Activated CD8-positive, alpha-beta T cell treated with anti-CD3 and anti-CD28 coated beads, Interleukin-2, amount 10 ng/mL, durations not matched to agents 7 days and 5 days (primary cell): ENCODE results near the gene MED6. TPM values are rescaled to one million over a fixed set of nuclear protein-coding genes. Genes with fewer than 3 reads are reported as not detected.

ENCODE experiments used
- ATAC-seq: fragments of 150-1000 bp; cut with Tn5 transposase; one replicate; pipeline ENCODE4 v1.10.0; 2021; ENCODE audit warnings: moderate library complexity
- CTCF ChIA-PET: fragments of 350-600 bp; sonication (Branson Sonifier 250); formaldehyde crosslinking; loops from one replicate; lab custom pipeline; 2021; ENCODE audit warnings: antibody characterized with exemption; lab: Charles Lee
- POLR2A ChIA-PET: fragments of 350-600 bp; sonication (Branson Sonifier 250); formaldehyde crosslinking; loops from one replicate; lab custom pipeline; 2021; ENCODE audit warnings: antibody characterized with exemption; lab: Charles Lee
- DNase-seq: peaks from one replicate; pipeline ENCODE4 v3.0.0-alpha.2; 2020
- H3K27ac Mint-ChIP-seq: one replicate; pipeline ENCODE4 v1.8.0; 2021; ENCODE audit warnings: mild to moderate bottlenecking, mixed read lengths
- H3K27me3 Mint-ChIP-seq: one replicate; pipeline ENCODE4 v1.8.0; 2021; ENCODE audit warnings: low read depth, mixed read lengths
- H3K36me3 Mint-ChIP-seq: one replicate; pipeline ENCODE4 v1.8.0; 2021; ENCODE audit warnings: low read depth, mixed read lengths
- H3K4me1 Mint-ChIP-seq: one replicate; pipeline ENCODE4 v1.8.0; 2021; ENCODE audit warnings: low read depth, mixed read lengths
- H3K4me3 Mint-ChIP-seq: one replicate; pipeline ENCODE4 v1.8.0; 2021; ENCODE audit warnings: mild to moderate bottlenecking, mixed read lengths
- H3K9me3 Mint-ChIP-seq: one replicate; pipeline ENCODE4 v1.8.0; 2022; ENCODE audit warnings: mixed read lengths; ENCODE audit not compliant: insufficient read depth
- total RNA-seq, 2 experiments: library from RNA; stranded (reverse); gene quantifications; one replicate each; pipeline ENCODE4 v1.2.3, GENCODE V29; 2021

The MED6 gene, protein sequence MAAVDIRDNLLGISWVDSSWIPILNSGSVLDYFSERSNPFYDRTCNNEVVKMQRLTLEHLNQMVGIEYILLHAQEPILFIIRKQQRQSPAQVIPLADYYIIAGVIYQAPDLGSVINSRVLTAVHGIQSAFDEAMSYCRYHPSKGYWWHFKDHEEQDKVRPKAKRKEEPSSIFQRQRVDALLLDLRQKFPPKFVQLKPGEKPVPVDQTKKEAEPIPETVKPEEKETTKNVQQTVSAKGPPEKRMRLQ
- total RNA-seq: 10 to 100 TPM; 45.3 to 45.7 TPM

DNA sequence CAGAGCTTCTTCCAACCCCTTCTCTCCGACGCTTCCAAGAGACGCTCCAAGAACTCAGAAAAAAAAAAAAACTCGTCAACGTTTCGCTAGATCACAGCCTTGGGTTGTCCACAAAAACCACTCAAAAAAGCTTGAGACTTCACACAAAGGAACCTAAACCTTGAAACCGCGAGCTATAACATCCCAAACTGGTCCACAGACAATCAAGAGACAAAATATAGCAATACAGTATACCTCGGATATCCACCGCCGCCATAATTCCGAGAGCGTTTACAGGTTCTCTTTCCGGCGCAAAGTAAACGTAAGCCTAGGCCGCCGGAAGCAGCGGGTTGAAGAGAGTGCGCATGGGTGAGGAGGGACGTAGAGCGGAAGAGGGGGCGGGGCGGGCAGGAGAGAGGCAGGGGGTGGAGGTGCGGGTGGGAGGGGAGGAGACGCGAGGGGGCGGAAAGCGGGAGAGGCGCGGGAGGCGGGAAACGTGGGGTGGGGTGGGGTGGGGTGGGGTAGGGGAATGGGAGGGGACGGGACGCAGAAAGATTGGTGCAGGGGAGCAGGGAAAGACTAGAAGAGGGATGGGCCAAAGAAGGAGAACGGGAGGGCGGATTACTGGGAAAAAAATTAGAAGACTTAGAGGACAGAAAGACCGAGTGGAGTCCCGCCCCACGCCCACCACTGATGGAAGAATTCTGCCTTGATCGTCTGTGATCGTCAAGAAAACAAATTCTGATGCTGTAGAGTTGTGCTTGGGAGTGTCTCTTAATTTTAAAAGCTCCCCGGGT, at the start of gene MED6:
Gene MED6 (minus strand): TSS at position 274 of the 776 bp plus-strand sequence. CDS start 18 bp downstream, at position 256.
- H3K9me3 Mint-ChIP-seq: no peaks in the 10 kb centered on the region
- peak within 1 kb of the TSS; percentile 99 for H3K27ac Mint-ChIP-seq
- peak; percentile 98 for ATAC-seq
- ChIA-PET CTCF (interaction anchor here (1.2 to 1.8 kb wide), 4 partner anchors 23 to 372 kb away, joined by 3 to 9 read pairs (median 4); partner anchors contain the start of gene MAP3K9), POLR2A (interaction anchor here (0.6 to 1.1 kb wide), 5 partner anchors 13 to 588 kb away, joined by 3 to 6 read pairs (median 3); partner anchors contain the start of gene MAP3K9)
- H3K36me3 Mint-ChIP-seq: peaks cover 6% of the 10 kb centered on the region
- peaks cover 11% of the 10 kb centered on the region for H3K27me3 Mint-ChIP-seq
- H3K4me1 Mint-ChIP-seq: peaks cover 34% of the 10 kb centered on the region
- DNase-seq: peak; percentile 97
- peak within 1 kb of the TSS; percentile 100 for H3K4me3 Mint-ChIP-seq

DNA sequence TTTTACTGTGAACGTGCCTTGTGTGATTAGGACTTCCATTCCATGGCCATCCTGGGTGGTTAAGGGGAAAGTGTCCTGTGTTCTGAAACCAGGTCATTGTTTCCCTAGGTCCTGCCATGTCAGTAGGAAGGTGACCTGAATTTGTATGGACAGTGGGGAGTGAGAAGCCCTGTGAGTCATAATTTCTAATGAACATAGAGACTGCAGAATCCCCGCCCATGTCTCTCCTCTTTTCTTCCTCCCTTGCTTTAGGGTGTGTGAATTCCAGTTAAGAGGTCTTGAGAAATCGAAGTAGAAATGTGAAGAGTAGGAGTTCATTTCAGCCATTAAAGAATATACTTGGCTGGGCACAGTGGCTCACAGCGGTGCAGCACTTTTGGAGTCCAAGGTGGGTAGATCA, 49.3 kb upstream of the MED6 start:
- Mint-ChIP-seq H3K27ac (no peak overlapping the region), H3K4me1 (peaks cover 70% of the 10 kb centered on the region), H3K4me3 (no peak overlapping the region), H3K9me3 (no peaks in the 10 kb centered on the region), H3K36me3 (peaks cover 73% of the 10 kb centered on the region), H3K27me3 (no peaks in the 10 kb centered on the region)
- ChIA-PET POLR2A (no interaction called here), CTCF (no interaction called here)
- DNase-seq (no peak), ATAC-seq (no peak)

DNA sequence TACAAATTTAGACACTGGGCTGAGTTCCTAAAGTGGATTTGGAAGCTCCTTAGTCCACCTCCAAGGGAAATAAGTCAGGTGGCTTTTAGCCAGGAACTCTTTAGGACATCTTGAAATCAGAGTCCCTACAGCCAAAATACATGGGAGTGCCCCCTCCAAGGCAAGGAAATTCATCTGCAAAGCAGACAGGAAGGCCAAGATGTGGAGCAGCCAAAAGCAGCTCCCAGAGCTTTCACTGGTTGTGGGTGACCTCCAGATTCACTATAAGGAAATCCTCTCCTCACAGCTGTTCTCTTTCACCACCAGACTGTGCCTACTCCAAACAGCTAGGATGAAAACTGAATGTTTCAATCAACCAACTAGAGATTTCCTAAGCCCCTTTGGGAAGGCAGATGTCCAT, 47.9 kb upstream of the MED6 start:
- Mint-ChIP-seq H3K4me1 (peaks cover 70% of the 10 kb centered on the region), H3K4me3 (no peak overlapping the region), H3K27me3 (no peaks in the 10 kb centered on the region), H3K9me3 (no peaks in the 10 kb centered on the region), H3K27ac (no peak overlapping the region), H3K36me3 (peaks cover 71% of the 10 kb centered on the region)
- DNase-seq (no peak), ATAC-seq (no peak)
- ChIA-PET POLR2A (no interaction called here), CTCF (interaction anchor here (1.2 to 3.7 kb wide), 4 partner anchors 8 to 170 kb away, joined by 3 to 10 read pairs (median 5); no protein-coding TSS in a partner anchor)

DNA sequence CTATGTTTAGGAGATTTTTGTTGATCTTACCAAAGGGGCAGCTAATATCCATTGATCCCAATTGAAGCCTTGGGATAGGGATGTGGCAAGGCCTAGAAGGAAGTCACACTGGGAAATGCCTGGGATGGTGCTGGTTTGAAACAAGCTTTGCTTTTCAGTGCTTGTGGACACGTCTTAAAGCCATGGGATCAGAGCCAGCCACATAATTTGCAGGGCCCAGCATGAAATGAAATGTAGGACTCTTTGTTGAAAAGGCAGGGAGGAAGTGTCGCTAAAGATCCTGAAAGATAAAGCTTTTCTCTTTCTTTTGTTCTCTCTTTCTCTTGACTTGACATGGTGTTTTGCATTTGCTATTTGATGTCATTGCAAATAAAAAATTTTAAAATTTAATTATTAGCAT, 46.2 kb upstream of the MED6 start:
- Mint-ChIP-seq H3K9me3 (no peaks in the 10 kb centered on the region), H3K4me3 (no peak overlapping the region), H3K27ac (peak overlapping the region; percentile 53), H3K27me3 (no peaks in the 10 kb centered on the region), H3K36me3 (peaks cover 55% of the 10 kb centered on the region), H3K4me1 (peaks cover 57% of the 10 kb centered on the region)
- ATAC-seq: no peak
- CTCF ChIA-PET: interaction anchor here (0.8 to 3.7 kb wide), 5 partner anchors 9 to 171 kb away, joined by 3 to 10 read pairs (median 3); no protein-coding TSS in a partner anchor
- no peak for DNase-seq
- POLR2A ChIA-PET: interaction anchor here (7.1 kb wide), 1 partner anchor 10 kb away, joined by 163 read pairs; no protein-coding TSS in a partner anchor

DNA sequence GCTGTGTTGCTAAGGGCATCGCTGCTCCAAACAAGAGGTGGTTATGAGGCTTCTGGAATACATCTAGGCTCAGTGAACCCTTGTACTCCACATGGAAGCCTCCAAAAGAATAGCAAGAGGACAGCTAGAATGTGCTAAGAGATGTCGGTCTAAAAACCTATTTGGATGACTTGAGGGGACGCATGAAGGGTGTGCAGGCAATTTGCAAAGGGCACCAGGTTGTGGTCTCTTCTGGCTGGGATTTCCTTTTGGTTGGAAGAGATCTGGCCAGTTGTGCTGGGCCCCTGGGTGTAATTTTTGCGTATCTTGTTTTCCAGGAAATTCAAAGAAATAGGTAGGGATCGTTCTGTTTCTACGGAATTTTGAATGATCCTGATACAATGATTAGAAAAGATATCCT, 45.4 kb upstream of the MED6 start:
- Mint-ChIP-seq H3K9me3 (no peaks in the 10 kb centered on the region), H3K4me1 (peaks cover 56% of the 10 kb centered on the region), H3K27me3 (no peaks in the 10 kb centered on the region), H3K27ac (peak overlapping the region; percentile 14), H3K36me3 (peaks cover 50% of the 10 kb centered on the region), H3K4me3 (no peak overlapping the region)
- POLR2A ChIA-PET: interaction anchor here (1.0 to 7.1 kb wide), 2 partner anchors 11 to 249 kb away, joined by 3 to 163 read pairs; no protein-coding TSS in a partner anchor
- ATAC-seq: no peak
- DNase-seq: no peak
- CTCF ChIA-PET: interaction anchor here (0.9 to 3.7 kb wide), 3 partner anchors 16 to 172 kb away, joined by 3 to 10 read pairs (median 7); no protein-coding TSS in a partner anchor

DNA sequence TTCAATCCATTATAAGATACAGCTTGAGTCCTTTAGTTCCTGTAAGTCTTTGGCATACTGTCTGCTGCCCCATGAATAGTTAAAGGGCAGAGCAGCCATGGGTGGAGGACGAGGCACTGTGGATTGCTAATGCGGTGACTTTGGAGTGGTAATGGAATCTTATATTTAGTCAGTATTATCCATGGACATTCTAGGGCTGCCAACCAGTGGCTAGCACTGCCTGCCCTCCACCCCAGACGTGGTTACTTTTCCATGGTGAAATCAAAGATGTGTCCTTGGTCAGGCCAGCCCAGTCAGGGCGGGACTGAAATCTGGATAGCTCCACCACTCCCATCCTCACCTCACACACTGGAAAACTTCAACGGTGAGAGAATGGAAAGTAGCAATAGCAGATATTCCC, 43.5 kb upstream of the MED6 start:
- ChIA-PET CTCF (interaction anchor here (0.9 to 2.3 kb wide), 4 partner anchors 10 to 174 kb away, joined by 3 to 6 read pairs (median 4); no protein-coding TSS in a partner anchor), POLR2A (interaction anchor here (7.1 kb wide), 1 partner anchor 13 kb away, joined by 163 read pairs; no protein-coding TSS in a partner anchor)
- H3K9me3 Mint-ChIP-seq: no peaks in the 10 kb centered on the region
- H3K27ac Mint-ChIP-seq: peak overlapping the region; percentile 69
- no peaks in the 10 kb centered on the region for H3K27me3 Mint-ChIP-seq
- peak overlapping the region; percentile 87 for H3K4me3 Mint-ChIP-seq
- ATAC-seq: no peak
- DNase-seq: no peak
- H3K4me1 Mint-ChIP-seq: peaks cover 64% of the 10 kb centered on the region
- H3K36me3 Mint-ChIP-seq: peaks cover 39% of the 10 kb centered on the region

DNA sequence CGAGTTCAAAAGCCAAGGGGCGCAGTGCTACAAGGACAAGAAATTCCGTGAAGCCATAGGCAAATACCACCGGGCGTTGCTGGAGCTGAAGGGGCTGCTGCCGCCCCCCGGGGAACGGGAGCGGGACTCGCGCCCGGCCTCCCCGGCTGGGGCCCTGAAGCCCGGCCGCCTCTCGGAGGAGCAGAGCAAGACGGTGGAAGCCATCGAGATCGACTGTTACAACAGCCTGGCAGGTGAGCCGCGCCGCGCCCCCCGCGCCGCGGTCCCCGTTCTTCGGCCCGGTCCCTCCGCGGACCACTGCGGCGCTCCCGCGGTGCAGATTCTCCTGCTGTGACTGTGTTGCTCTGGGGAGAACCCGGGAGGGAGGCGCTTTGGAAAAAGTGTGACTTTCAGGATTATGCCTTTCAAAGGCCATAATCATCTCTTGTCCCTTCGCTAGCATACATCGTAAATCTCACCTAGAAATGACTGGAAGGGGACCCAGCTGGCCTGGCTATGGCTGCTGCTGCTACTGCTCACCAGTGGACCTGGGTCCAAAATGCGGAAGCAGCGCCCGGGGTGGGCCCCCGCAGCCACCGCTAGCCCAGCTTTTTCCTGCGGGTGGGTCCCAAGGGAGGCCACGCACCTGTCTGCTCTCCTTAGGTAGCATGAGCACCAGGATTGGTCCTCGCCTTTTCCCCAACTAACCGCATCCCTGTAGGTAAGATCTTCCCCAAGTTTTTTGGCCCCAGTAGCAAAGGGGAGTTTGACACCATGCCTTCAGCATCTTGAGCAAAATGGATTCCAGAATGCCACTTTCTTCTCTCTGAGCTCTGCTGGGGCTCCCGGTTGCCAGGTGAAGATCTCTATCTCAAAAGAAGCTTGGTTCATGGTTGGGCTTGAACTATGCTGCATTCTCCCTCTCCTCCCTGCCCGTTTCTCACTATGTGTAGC, 42.1 kb upstream of the MED6 start:
- peak overlapping the region; percentile 69 for H3K27ac Mint-ChIP-seq
- ATAC-seq (peak; percentile 41), DNase-seq (peak; percentile 48)
- ChIA-PET POLR2A (interaction anchor here (1.3 to 7.1 kb wide), 3 partner anchors 14 to 167 kb away, joined by 6 to 163 read pairs (median 16); partner anchors contain the start of gene MAP3K9), CTCF (interaction anchor here (0.7 to 3.3 kb wide), 10 partner anchors 11 to 175 kb away, joined by 3 to 26 read pairs (median 4); partner anchors contain the start of gene MAP3K9)
- H3K27me3 Mint-ChIP-seq: no peaks in the 10 kb centered on the region
- peaks cover 56% of the 10 kb centered on the region for H3K4me1 Mint-ChIP-seq
- peaks cover 26% of the 10 kb centered on the region for H3K36me3 Mint-ChIP-seq
- no peaks in the 10 kb centered on the region for H3K9me3 Mint-ChIP-seq
- peak overlapping the region; percentile 87 for H3K4me3 Mint-ChIP-seq

DNA sequence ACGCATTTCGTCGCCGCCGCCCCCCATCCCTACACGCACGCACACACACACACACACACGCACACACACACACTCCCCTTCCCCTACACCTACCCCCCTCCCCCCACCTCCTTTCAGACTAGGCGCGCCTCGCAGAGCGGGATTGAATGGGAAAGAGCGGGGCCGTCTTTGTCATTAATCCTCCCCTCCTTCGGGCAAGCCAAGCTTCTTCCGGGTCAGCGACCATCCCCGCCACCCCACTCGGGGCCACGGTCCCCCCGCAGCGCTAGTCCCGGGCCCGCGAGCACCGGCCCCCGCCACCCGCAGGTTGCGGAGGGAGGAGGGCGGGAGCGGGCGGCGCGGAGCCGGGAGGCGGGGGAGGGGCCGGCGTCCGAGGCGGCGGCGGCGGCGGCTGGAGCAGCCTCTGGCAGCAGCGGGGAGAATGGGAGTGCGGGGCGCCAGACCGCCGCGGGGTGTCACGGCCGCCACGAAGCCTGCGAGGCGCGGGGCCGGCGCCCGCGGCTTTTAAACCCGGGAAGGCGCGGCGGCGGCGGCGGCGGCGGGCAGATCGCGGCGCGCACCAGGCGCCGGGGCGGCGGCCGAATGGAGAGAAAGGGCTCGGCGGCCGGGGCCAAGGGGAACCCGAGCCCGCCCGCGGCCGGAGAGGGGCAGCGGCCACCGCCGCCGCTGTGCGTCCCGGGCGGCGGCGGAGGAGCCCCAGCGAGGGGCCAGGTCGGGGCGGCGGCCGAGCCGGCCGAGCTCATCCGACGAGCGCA, 41.3 kb upstream of the MED6 start, which contains the start of gene TTC9:
Gene TTC9 (plus strand): TSS at position 369 of the 755 bp plus-strand sequence. CDS start 214 bp downstream, at position 583.
- CTCF ChIA-PET: interaction anchor here (1.2 to 3.3 kb wide), 8 partner anchors 11 to 176 kb away, joined by 3 to 26 read pairs (median 8); partner anchors contain the start of gene MAP3K9
- Mint-ChIP-seq H3K27ac (peak within 1 kb of the TSS; percentile 90), H3K4me1 (peaks cover 52% of the 10 kb centered on the region)

DNA sequence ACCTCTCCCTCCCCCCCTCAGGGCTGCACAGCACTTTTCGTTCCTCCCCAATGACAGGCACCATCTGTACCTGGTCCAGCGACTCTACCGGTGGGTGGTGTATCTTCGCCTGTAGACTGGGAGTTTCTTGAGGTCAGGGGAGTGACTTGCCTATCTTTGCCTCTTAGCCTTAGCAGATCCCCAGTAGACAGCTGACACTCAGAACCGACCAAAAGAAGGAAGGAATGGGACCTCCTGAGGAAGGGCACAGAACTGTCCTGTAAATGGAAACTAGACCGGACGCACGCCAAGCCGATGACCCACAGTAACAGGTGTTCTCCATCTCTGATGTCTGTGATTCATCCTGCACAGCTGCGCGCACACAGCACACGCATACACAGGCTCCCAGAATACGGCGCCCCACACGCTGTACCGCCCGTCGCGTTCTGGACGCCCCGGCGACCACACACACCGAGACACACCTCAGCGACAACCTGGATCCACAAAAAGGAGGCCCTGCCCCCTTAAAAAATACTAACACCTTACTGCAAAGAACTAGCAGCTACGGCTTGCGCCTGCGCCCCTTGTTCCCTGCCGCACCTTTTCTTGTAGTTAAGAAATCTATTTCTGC, 40.6 kb upstream of the MED6 start:
- H3K4me1 Mint-ChIP-seq: peaks cover 45% of the 10 kb centered on the region
- ChIA-PET CTCF (interaction anchor here (1.0 to 3.3 kb wide), 8 partner anchors 13 to 177 kb away, joined by 3 to 26 read pairs (median 8); partner anchors contain the start of gene MAP3K9), POLR2A (interaction anchor here (0.9 to 7.1 kb wide), 5 partner anchors 9 to 277 kb away, joined by 3 to 163 read pairs (median 6); partner anchors contain the start of gene MAP3K9)
- DNase-seq (peak; percentile 65), ATAC-seq (peak; percentile 67)
- no peaks in the 10 kb centered on the region for H3K9me3 Mint-ChIP-seq
- H3K4me3 Mint-ChIP-seq: peak overlapping the region; percentile 91
- peak overlapping the region; percentile 90 for H3K27ac Mint-ChIP-seq
- H3K27me3 Mint-ChIP-seq: no peaks in the 10 kb centered on the region
- peaks cover 18% of the 10 kb centered on the region for H3K36me3 Mint-ChIP-seq

More for the DNA sequence above, 41.3 kb upstream of the MED6 start, which contains the start of gene TTC9:
- Mint-ChIP-seq H3K36me3 (peaks cover 24% of the 10 kb centered on the region), H3K4me3 (peak within 1 kb of the TSS; percentile 91), H3K27me3 (no peaks in the 10 kb centered on the region), H3K9me3 (no peaks in the 10 kb centered on the region)
- DNase-seq: no peak
- POLR2A ChIA-PET: interaction anchor here (0.9 to 7.1 kb wide), 5 partner anchors 9 to 277 kb away, joined by 3 to 163 read pairs (median 6); partner anchors contain the start of gene MAP3K9
- ATAC-seq: peak; percentile 32
